H9 (cell line): ENCODE results near the gene LRRC23. TPM values are rescaled to one million over a fixed set of nuclear protein-coding genes. Genes with fewer than 3 reads are reported as not detected.

ENCODE experiments used
- DNase-seq: peaks from one replicate; pipeline ENCODE4 v3.0.0-alpha.2; 2017
- H2AFZ ChIP-seq: one replicate; pipeline ENCODE4 v1.6.1; 2013; ENCODE audit warnings: mild to moderate bottlenecking, low read length, control low read depth, moderate library complexity
- H2AK5ac ChIP-seq: 2 replicates; pipeline ENCODE4 v1.6.1; 2013; ENCODE audit warnings: low read length, control low read depth, mixed read lengths; ENCODE audit not compliant: insufficient read length
- H2BK120ac ChIP-seq: one replicate; pipeline ENCODE4 v1.6.1; 2013; ENCODE audit warnings: low read depth, mild to moderate bottlenecking, low read length, control low read depth, inconsistent platforms; ENCODE audit not compliant: poor library complexity, severe bottlenecking
- H2BK12ac ChIP-seq: 2 replicates; pipeline ENCODE4 v1.6.1; 2013; ENCODE audit warnings: low read length, control low read depth, mixed read lengths, low read depth; ENCODE audit not compliant: insufficient read length
- H2BK15ac ChIP-seq: 2 replicates; pipeline ENCODE4 v1.6.1; 2013; ENCODE audit warnings: low read depth, low read length, control low read depth
- H2BK20ac ChIP-seq: one replicate; pipeline ENCODE4 v1.6.1; 2013; ENCODE audit warnings: low read depth, mild to moderate bottlenecking, low read length, control low read depth, inconsistent platforms; ENCODE audit not compliant: poor library complexity, severe bottlenecking
- H2BK5ac ChIP-seq: 2 replicates; pipeline ENCODE4 v1.6.1; 2013; ENCODE audit warnings: low read length, control low read depth, mixed read lengths; ENCODE audit not compliant: insufficient read length
- H3K14ac ChIP-seq: 2 replicates; pipeline ENCODE4 v1.6.1; 2013; ENCODE audit warnings: low read length, control low read depth; ENCODE audit not compliant: insufficient read depth
- H3K18ac ChIP-seq: 2 replicates; pipeline ENCODE4 v1.6.1; 2013; ENCODE audit warnings: low read depth, mild to moderate bottlenecking, mixed read lengths, low read length, control low read depth; ENCODE audit not compliant: insufficient read length
- H3K23ac ChIP-seq: 2 replicates; pipeline ENCODE4 v1.6.1; 2013; ENCODE audit warnings: low read length, control low read depth, mixed read lengths, low read depth; ENCODE audit not compliant: insufficient read length
- H3K23me2 ChIP-seq: 2 replicates; pipeline ENCODE4 v1.6.1; 2013; ENCODE audit warnings: low read depth, mild to moderate bottlenecking, mixed read lengths, low read length, control low read depth; ENCODE audit not compliant: insufficient read length, poor library complexity, severe bottlenecking
- H3K27ac ChIP-seq: 2 replicates; pipeline ENCODE4 v1.5.1; 2013; ENCODE audit warnings: low read length, control low read depth, mixed read lengths, low read depth; ENCODE audit not compliant: insufficient read length
- H3K27me3 ChIP-seq: 2 replicates; pipeline ENCODE4 v1.6.1; 2013; ENCODE audit warnings: low read length, control low read depth, inconsistent platforms; ENCODE audit not compliant: insufficient read depth
- H3K4ac ChIP-seq: 2 replicates; pipeline ENCODE4 v1.6.1; 2013; ENCODE audit warnings: low read depth, mild to moderate bottlenecking, control low read depth, inconsistent platforms, low read length, moderate library complexity
- H3K4me1 ChIP-seq: 2 replicates; pipeline ENCODE4 v1.6.1; 2013; ENCODE audit warnings: low read length, control low read depth, inconsistent platforms; ENCODE audit not compliant: insufficient read depth
- H3K4me2 ChIP-seq: 2 replicates; pipeline ENCODE4 v1.6.1; 2013; ENCODE audit warnings: low read length, control low read depth, mixed read lengths; ENCODE audit not compliant: insufficient read length, insufficient read depth
- H3K56ac ChIP-seq: 2 replicates; pipeline ENCODE4 v1.6.1; 2013; ENCODE audit warnings: low read depth, mild to moderate bottlenecking, mixed read lengths, low read length, control low read depth; ENCODE audit not compliant: insufficient read length
- H3K79me1 ChIP-seq: 2 replicates; pipeline ENCODE4 v1.6.1; 2013; ENCODE audit warnings: low read depth, mild to moderate bottlenecking, moderate library complexity, low read length, control low read depth, inconsistent platforms; ENCODE audit not compliant: insufficient read depth, poor library complexity, severe bottlenecking
- H3K79me2 ChIP-seq: 2 replicates; pipeline ENCODE4 v1.6.1; 2013; ENCODE audit warnings: low read length, control low read depth, inconsistent platforms; ENCODE audit not compliant: insufficient read depth
- H3K9ac ChIP-seq: 2 replicates; pipeline ENCODE4 v1.6.1; 2013; ENCODE audit warnings: low read length, control low read depth, mixed read lengths; ENCODE audit not compliant: insufficient read length; ENCODE audit errors: extremely low read depth
- H3K9me3 ChIP-seq: one replicate; pipeline ENCODE4 v1.6.1; 2013; ENCODE audit warnings: low read depth, low read length, inconsistent platforms; ENCODE audit not compliant: control insufficient read depth
- H3T11ph ChIP-seq: one replicate; pipeline ENCODE4 v1.6.1; 2013; ENCODE audit warnings: mild to moderate bottlenecking, low read length, control low read depth, inconsistent platforms
- H4K20me1 ChIP-seq: one replicate; pipeline ENCODE4 v1.6.1; 2013; ENCODE audit not compliant: control insufficient read depth, insufficient read length, insufficient read depth
- H4K5ac ChIP-seq: 2 replicates; pipeline ENCODE4 v1.6.1; 2013; ENCODE audit warnings: low read depth, mild to moderate bottlenecking, mixed read lengths, low read length, control low read depth; ENCODE audit not compliant: insufficient read length
- H4K8ac ChIP-seq: replicated peaks from 2 replicates; pipeline ENCODE4 v1.6.1; 2013; ENCODE audit warnings: low read length, control low read depth, mixed read lengths, low read depth; ENCODE audit not compliant: insufficient read length
- H4K91ac ChIP-seq: 2 replicates; pipeline ENCODE4 v1.6.1; 2013; ENCODE audit warnings: low read depth, mild to moderate bottlenecking, moderate library complexity, mixed read lengths, low read length, control low read depth; ENCODE audit not compliant: insufficient read length
- H3K27ac Mint-ChIP-seq, 3 experiments: 2 replicates in 2 of 3; 3 replicates in 1 of 3; pipeline ENCODE4 v1.8.0; 2020 to 2021; ENCODE audit warnings: mixed read lengths in 3 of 3, mild to moderate bottlenecking in 1 of 3, moderate library complexity in 1 of 3
- H3K27me3 Mint-ChIP-seq: 2 replicates; pipeline ENCODE4 v1.8.0; 2021; ENCODE audit warnings: low read depth, mild to moderate bottlenecking, moderate library complexity, mixed read lengths
- H3K36me3 Mint-ChIP-seq, 3 experiments: 2 replicates in 2 of 3; 3 replicates in 1 of 3; pipeline ENCODE4 v1.8.0; 2020 to 2021; ENCODE audit warnings: low read depth in 3 of 3, mixed read lengths in 3 of 3; ENCODE audit not compliant: insufficient read depth in 1 of 3
- H3K4me1 Mint-ChIP-seq, 2 experiments: 2 replicates each; pipeline ENCODE4 v1.8.0; 2020; ENCODE audit warnings: mixed read lengths in 2 of 2
- H3K4me3 Mint-ChIP-seq, 2 experiments: 2 replicates in 1 of 2; 3 replicates in 1 of 2; pipeline ENCODE4 v1.8.0; 2020 to 2021; ENCODE audit warnings: mild to moderate bottlenecking in 2 of 2, mixed read lengths in 2 of 2, moderate library complexity in 1 of 2
- H3K9me3 Mint-ChIP-seq, 2 experiments: 2 replicates in 1 of 2; 3 replicates in 1 of 2; pipeline ENCODE4 v1.8.0; 2020; ENCODE audit warnings: mild to moderate bottlenecking in 2 of 2, mixed read lengths in 2 of 2, moderate library complexity in 1 of 2
- WGBS: extraction: QIAGEN DNeasy Blood & Tissue Kit; methylation state at CpG from one replicate; pipeline ENCODE4 v1.1.7; 2013; ENCODE audit warnings: missing lambda C conversion rate, low lambda C conversion rate, mixed read lengths; ENCODE audit not compliant: insufficient read length; ENCODE audit errors: extremely low coverage; 5-methylcytosine and 5-hydroxymethylcytosine counted together
- total RNA-seq: library from RNA; stranded (reverse); gene quantifications from 2 replicates; pipeline ENCODE4 v1.2.1, GENCODE V29; 2021
- TF ChIP-seq, protein P1 (sequence below): fragments of 200-600 bp; sonication (generic); conservative IDR thresholded peaks from 3 replicates; pipeline ENCODE4 v1.8.0; 2021; ENCODE audit warnings: antibody characterized with exemption, mild to moderate bottlenecking

Gene LRRC23
- total RNA-seq, 1 experiment from 2014 or later = 2.1 TPM

DNA sequence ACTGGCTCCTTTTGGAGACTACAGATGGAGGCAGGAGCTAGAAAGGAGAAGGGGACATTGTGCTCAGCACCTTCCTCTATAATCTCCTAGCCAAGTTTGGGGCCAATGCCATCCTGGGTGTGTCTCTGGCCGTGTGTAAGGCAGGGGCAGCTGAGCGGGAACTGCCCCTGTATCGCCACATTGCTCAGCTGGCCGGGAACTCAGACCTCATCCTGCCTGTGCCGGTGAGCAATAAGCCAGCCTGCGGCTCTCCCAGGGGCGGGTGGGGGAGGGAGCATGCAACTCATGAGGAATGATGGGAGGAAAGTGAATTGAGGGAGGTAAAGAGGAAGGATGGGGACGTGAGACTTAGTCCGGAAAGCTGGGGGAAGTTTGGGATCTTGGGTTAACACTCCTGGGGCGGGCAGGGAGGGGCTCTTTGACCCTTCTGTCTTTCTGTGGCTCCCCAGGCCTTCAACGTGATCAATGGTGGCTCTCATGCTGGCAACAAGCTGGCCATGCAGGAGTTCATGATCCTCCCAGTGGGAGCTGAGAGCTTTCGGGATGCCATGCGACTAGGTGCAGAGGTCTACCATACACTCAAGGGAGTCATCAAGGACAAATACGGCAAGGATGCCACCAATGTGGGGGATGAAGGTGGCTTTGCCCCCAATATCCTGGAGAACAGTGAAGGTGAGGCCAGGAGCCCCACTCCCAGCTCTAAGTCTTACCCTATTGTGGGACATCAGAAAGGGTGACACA, 13.0 kb downstream of the LRRC23 start:
- no peak for DNase-seq
- Histone ChIP-seq H3K27me3 (no peaks in the 10 kb centered on the region), H2AK5ac (no peak overlapping the region), H2BK15ac (no peak overlapping the region), H3K23me2 (peaks cover 16% of the 10 kb centered on the region), H2AFZ (no peak overlapping the region), H3K23ac (no peak overlapping the region), H2BK20ac (no peak overlapping the region), H4K91ac (no peak overlapping the region), H4K5ac (no peak overlapping the region), H3K79me1 (peaks cover 6% of the 10 kb centered on the region), H3K27ac (no peak overlapping the region), H4K8ac (no peak overlapping the region), H2BK5ac (no peak overlapping the region), H3T11ph (no peak overlapping the region), H3K9ac (no peak overlapping the region), H2BK12ac (no peak overlapping the region), H3K79me2 (no peaks in the 10 kb centered on the region), H4K20me1 (no peaks in the 10 kb centered on the region), H2BK120ac (no peak overlapping the region), H3K4me1 (no peaks in the 10 kb centered on the region; the same call in 1 of the 2 replicates), H3K18ac (no peak overlapping the region), H3K9me3 (no peaks in the 10 kb centered on the region), H3K4ac (no peak overlapping the region), H3K56ac (no peak overlapping the region), H3K14ac (no peak overlapping the region), H3K4me2 (no peak overlapping the region)
- no peak overlapping the region for H3K4me3 Mint-ChIP-seq
- peaks cover 32 to 46% of the 10 kb centered on the region in 2 experiments for H3K4me1 Mint-ChIP-seq
- H3K9me3 Mint-ChIP-seq = no peaks in the 10 kb centered on the region
- peaks cover 9% of the 10 kb centered on the region for H3K27me3 Mint-ChIP-seq
- peak overlapping the region in 2 of 3 experiments; percentile 31 to 63; a peak in 2 of 7 replicates for H3K27ac Mint-ChIP-seq
- peaks cover 34 to 60% (median 56%) of the 10 kb centered on the region in 3 experiments for H3K36me3 Mint-ChIP-seq
- TF ChIP-seq, protein P1, sequence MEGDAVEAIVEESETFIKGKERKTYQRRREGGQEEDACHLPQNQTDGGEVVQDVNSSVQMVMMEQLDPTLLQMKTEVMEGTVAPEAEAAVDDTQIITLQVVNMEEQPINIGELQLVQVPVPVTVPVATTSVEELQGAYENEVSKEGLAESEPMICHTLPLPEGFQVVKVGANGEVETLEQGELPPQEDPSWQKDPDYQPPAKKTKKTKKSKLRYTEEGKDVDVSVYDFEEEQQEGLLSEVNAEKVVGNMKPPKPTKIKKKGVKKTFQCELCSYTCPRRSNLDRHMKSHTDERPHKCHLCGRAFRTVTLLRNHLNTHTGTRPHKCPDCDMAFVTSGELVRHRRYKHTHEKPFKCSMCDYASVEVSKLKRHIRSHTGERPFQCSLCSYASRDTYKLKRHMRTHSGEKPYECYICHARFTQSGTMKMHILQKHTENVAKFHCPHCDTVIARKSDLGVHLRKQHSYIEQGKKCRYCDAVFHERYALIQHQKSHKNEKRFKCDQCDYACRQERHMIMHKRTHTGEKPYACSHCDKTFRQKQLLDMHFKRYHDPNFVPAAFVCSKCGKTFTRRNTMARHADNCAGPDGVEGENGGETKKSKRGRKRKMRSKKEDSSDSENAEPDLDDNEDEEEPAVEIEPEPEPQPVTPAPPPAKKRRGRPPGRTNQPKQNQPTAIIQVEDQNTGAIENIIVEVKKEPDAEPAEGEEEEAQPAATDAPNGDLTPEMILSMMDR = no peak
- no CpG with 5 or more reads among the region's 14 CpGs for WGBS
